ENCODE data around the gene TTC21B.
"Not testable (repeated sequence)": the region's sequence is repeated elsewhere in the genome, so short reads cannot be mapped to it uniquely, and the experiment has no call there.

The TTC21B gene

GRCh38 chr2:165953655-165954606 lies at the start of gene TTC21B:
Gene TTC21B (minus strand): TSS chr2:165953776. CDS start chr2:165953705, 71 bp downstream.
- DNase-seq: peak; percentile 95

GRCh38 chr2:166000401-166000800 lies 46.8 kb upstream of the TTC21B start:
- no peak for DNase-seq

GRCh38 chr2:165990846-165991245 lies 37.3 kb upstream of the TTC21B start:
- DNase-seq: no peak

GRCh38 chr2:165989851-165990250 lies 36.3 kb upstream of the TTC21B start:
- peak; percentile 6 for DNase-seq

- no peak for DNase-seq
These were observed 31.5 kb upstream of the TTC21B start for GRCh38 chr2:165985120-165985519.

GRCh38 chr2:165972161-165972560 lies 18.6 kb upstream of the TTC21B start:
- not testable (repeated sequence) for DNase-seq

GRCh38 chr2:165970663-165971062 lies 17.1 kb upstream of the TTC21B start:
- DNase-seq: no peak

- no peak for DNase-seq
These were observed 15.7 kb upstream of the TTC21B start for GRCh38 chr2:165969227-165969626.

GRCh38 chr2:165967746-165968145 lies 14.2 kb upstream of the TTC21B start:
- no peak for DNase-seq

- no peak for DNase-seq
These were observed 8.2 kb upstream of the TTC21B start for GRCh38 chr2:165961818-165962217.

- DNase-seq: no peak
These were observed 5.8 kb upstream of the TTC21B start for GRCh38 chr2:165959371-165959770.

GRCh38 chr2:165958313-165958960 lies 4.9 kb upstream of the TTC21B start:
- no peak for DNase-seq

- DNase-seq: peak; percentile 55
These were observed 3.6 kb upstream of the TTC21B start for GRCh38 chr2:165957030-165957675.

- DNase-seq: no peak
These were observed 296 bp downstream of the TTC21B start for GRCh38 chr2:165953306-165953654.

- DNase-seq: no peak
These were observed 800 bp downstream of the TTC21B start for GRCh38 chr2:165952741-165953211.

- DNase-seq: no peak
These were observed 1.5 kb downstream of the TTC21B start for GRCh38 chr2:165952085-165952484.

GRCh38 chr2:165950438-165950837 lies 3.1 kb downstream of the TTC21B start:
- no peak for DNase-seq

- DNase-seq: no peak
These were observed 11.7 kb downstream of the TTC21B start for GRCh38 chr2:165941827-165942226.

- no peak for DNase-seq
These were observed 15.3 kb downstream of the TTC21B start for GRCh38 chr2:165938237-165938636.

GRCh38 chr2:165933211-165933910 lies 20.2 kb downstream of the TTC21B start:
- DNase-seq: no peak

GRCh38 chr2:165927774-165928173 lies 25.8 kb downstream of the TTC21B start:
- no peak for DNase-seq

- DNase-seq: no peak
These were observed 26.2 kb downstream of the TTC21B start for GRCh38 chr2:165927353-165927752.

GRCh38 chr2:165924946-165925345 lies 28.6 kb downstream of the TTC21B start:
- DNase-seq: no peak

Measured in NCI-H446 treated with DMSO at 0.1 percent for 48 hours (cell line).